K562 (cell line): ENCODE measurements around the gene COMMD10. TPM values are rescaled to one million over a fixed set of nuclear protein-coding genes. Genes with fewer than 3 reads are reported as not detected.

Experiments
- ATAC-seq: fragments of 200-7000 bp; cut with Tn5 transposase; 3 replicates; pipeline ENCODE4 v1.9.1; 2020; ENCODE audit warnings: moderate library complexity
- BruUV-seq: library from RNA; stranded (reverse); fragments of 400-500 nt; replicated peaks from 2 replicates; lab custom pipeline; 2021; lab: Mats Ljungman, UMichigan
- CTCF ChIA-PET: fragments of 300-600 bp; formaldehyde crosslinking; extraction: SDS; loops from one replicate; lab custom pipeline; 2021; ENCODE audit warnings: low intra/inter-chr PET ratio; lab: Yijun Ruan, JAX
- POLR2A ChIA-PET: fragments of 300-600, 350-650 bp; sonication (Branson Sonifier 250); formaldehyde crosslinking; extraction: SDS; loops from one replicate; lab custom pipeline; 2021; ENCODE audit warnings: antibody characterized with exemption, inconsistent platforms; lab: Yijun Ruan, JAX
- DNase-seq, 4 experiments: peaks; one replicate each; pipeline versions ENCODE4 v3.0.0 to v3.0.0-alpha.2; 2011 to 2018; ENCODE audit warnings: low spot score in 3 of 4, mixed read lengths in 3 of 4; ENCODE audit errors: extremely low read depth in 1 of 4
- FAIRE-seq: peaks from 2 replicates; lab custom pipeline; 2011; peaks lifted over from hg19 to GRCh38; lab: Jason Lieb, UNC
- H2AFZ ChIP-seq: 2 replicates; pipeline ENCODE4 v1.6.0; 2011; ENCODE audit warnings: low read depth, low read length, control low read depth, inconsistent platforms
- H3K27ac ChIP-seq: fragments of 200-600 bp; 3 replicates; pipeline ENCODE4 v1.8.0; 2011; ENCODE audit warnings: low read depth, mild to moderate bottlenecking, control low read depth, inconsistent platforms, low read length, moderate library complexity, mixed read lengths; ENCODE audit errors: extremely low read depth
- H3K27me3 ChIP-seq, 2 experiments: fragments of 300-600 bp in 1 of 2; 2 replicates in 1 of 2; 3 replicates in 1 of 2; pipeline versions ENCODE4 v1.6.0 to v1.8.0; 2011; ENCODE audit warnings: inconsistent platforms in 2 of 2, low read length in 2 of 2, mild to moderate bottlenecking in 1 of 2, mixed read lengths in 1 of 2, moderate library complexity in 1 of 2; ENCODE audit not compliant: control insufficient read depth in 2 of 2, insufficient read depth in 2 of 2
- H3K36me3 ChIP-seq: fragments of 300-600 bp; 3 replicates; pipeline ENCODE4 v1.8.0; 2011; ENCODE audit warnings: mild to moderate bottlenecking, low read length, inconsistent platforms; ENCODE audit not compliant: control insufficient read depth, insufficient read depth
- H3K4me1 ChIP-seq, 2 experiments: fragments of 200-600 bp in 1 of 2; replicated peaks in 1 of 2; 2 replicates in 1 of 2; 3 replicates in 1 of 2; pipeline versions ENCODE4 v1.5.1 to v1.8.0; 2011; ENCODE audit warnings: inconsistent platforms in 2 of 2, low read length in 2 of 2, mild to moderate bottlenecking in 1 of 2, mixed read lengths in 1 of 2, moderate library complexity in 1 of 2; ENCODE audit not compliant: control insufficient read depth in 2 of 2, insufficient read depth in 2 of 2
- H3K4me2 ChIP-seq: 2 replicates; pipeline ENCODE4 v1.6.1; 2011; ENCODE audit warnings: low read length, control low read depth, inconsistent platforms, mixed read lengths; ENCODE audit not compliant: insufficient read depth
- H3K4me3 ChIP-seq: fragments of 200-600 bp; sonication (generic), shearing (Covaris generic); 2 replicates; pipeline ENCODE4 v1.5.1; 2016; ENCODE audit warnings: control low read depth, inconsistent platforms
- H3K79me2 ChIP-seq: fragments of 200-600 bp; 3 replicates; pipeline ENCODE4 v1.8.0; 2011; ENCODE audit warnings: low read length, inconsistent platforms; ENCODE audit not compliant: control insufficient read depth, insufficient read depth
- H3K9ac ChIP-seq, 2 experiments: 2 replicates each; pipeline versions ENCODE4 v1.6.0 to v1.6.1; 2011; ENCODE audit warnings: low read depth in 2 of 2, low read length in 2 of 2, control low read depth in 1 of 2, inconsistent platforms in 1 of 2, mild to moderate bottlenecking in 1 of 2, mixed read lengths in 1 of 2; ENCODE audit not compliant: insufficient read depth in 1 of 2
- H3K9me1 ChIP-seq: one replicate; pipeline ENCODE4 v1.6.0; 2011; ENCODE audit warnings: inconsistent platforms, mild to moderate bottlenecking, low read length, moderate library complexity; ENCODE audit not compliant: control insufficient read depth, insufficient read depth
- H3K9me3 ChIP-seq: replicated peaks from 2 replicates; pipeline ENCODE4 v1.5.1; 2011; ENCODE audit warnings: low read depth, low read length, inconsistent platforms; ENCODE audit not compliant: control insufficient read depth, insufficient read depth
- H4K20me1 ChIP-seq: replicated peaks from 2 replicates; pipeline ENCODE4 v1.6.1; 2011; ENCODE audit warnings: low read length, inconsistent platforms, mixed read lengths; ENCODE audit not compliant: control insufficient read depth, insufficient read depth
- C11orf30 ChIP-seq: fragments of 450-650 bp; IDR thresholded peaks from 2 replicates; pipeline ENCODE4 v1.6.1; 2016; ENCODE audit warnings: low read depth, mild to moderate bottlenecking
- ETV5 ChIP-seq: sonication (generic); formaldehyde crosslinking; IDR thresholded peaks from 2 replicates; pipeline ENCODE4 v1.4.0; 2020; ENCODE audit warnings: low read depth, mild to moderate bottlenecking, missing genetic modification reagents
- FOXA1 ChIP-seq: fragments of 450-650 bp; IDR thresholded peaks from 2 replicates; pipeline ENCODE4 v1.6.1; 2016; ENCODE audit warnings: mild to moderate bottlenecking, borderline replicate concordance
- FOXM1 ChIP-seq, 2 experiments: fragments of 450-650 bp in 1 of 2; sonication (generic) in 1 of 2; formaldehyde crosslinking in 1 of 2; IDR thresholded peaks; 2 replicates each; pipeline versions ENCODE4 v1.6.1 to v1.9.0; 2017 to 2022; ENCODE audit warnings: low read depth in 2 of 2, mild to moderate bottlenecking in 2 of 2, missing genetic modification reagents in 1 of 2, moderate library complexity in 1 of 2
- HMG20B ChIP-seq: fragments of 250-450 bp; sonication (Bioruptor Pico); IDR thresholded peaks from 2 replicates; pipeline ENCODE4 v1.5.0; 2021; ENCODE audit warnings: mild to moderate bottlenecking
- ZNF316 ChIP-seq: fragments of 450-650 bp; IDR thresholded peaks from 2 replicates; pipeline ENCODE4 v1.6.1; 2016
- WGBS: fragments of 100-300 bp; shearing (Covaris generic); methylation state at CpG from one replicate; pipeline ENCODE4 v1.1.6; 2016; ENCODE audit warnings: low coverage, mixed read lengths; ENCODE audit not compliant: insufficient coverage; ENCODE audit errors: missing lambda C conversion rate; 5-methylcytosine and 5-hydroxymethylcytosine counted together
- in situ Hi-C: fragments of 300-500 bp; cut with MboI; formaldehyde crosslinking; loops from 4 replicates; pipeline ENCODE4 v1.15.0; 2018; ENCODE audit warnings: inconsistent platforms, mixed read lengths
- intact Hi-C: fragments of 100-400 bp; cut with micrococcal nuclease; formaldehyde crosslinking; loops from 2 replicates; pipeline ENCODE4 v1.14.2; 2022
- polyA plus RNA-seq, 8 experiments: library from polyadenylated mRNA; depleted of rRNA in 4 of 8; stranded (reverse) in 5 of 8; unstranded in 3 of 8; fragments of >200 nt; fragmentation: Nextera tagmentation in 2 of 8; fragmentation: Illumina TruSeq in 1 of 8; extraction: Ambion mirVana in 2 of 8; extraction: Trizol in 1 of 8; gene quantifications; 2 replicates each; pipeline versions ENCODE4 v1.2.1 to v1.2.3, GENCODE V29; 2011 to 2014; ENCODE audit warnings: inconsistent platforms in 1 of 8, missing spikeins in 1 of 8
- total RNA-seq, 7 experiments: library from RNA; depleted of rRNA in 6 of 7; stranded (reverse); fragments of >200 nt in 6 of 7; fragmentation: Illumina TruSeq in 2 of 7; extraction: Trizol in 2 of 7; gene quantifications; 2 replicates each; pipeline versions ENCODE4 v1.2.1 to v1.2.3, GENCODE V29; 2011 to 2021; ENCODE audit warnings: low replicate concordance in 1 of 7
- TF ChIP-seq, protein P1 (sequence below): fragments of 450-650 bp; IDR thresholded peaks from 2 replicates; pipeline ENCODE4 v1.6.1; 2017; ENCODE audit warnings: antibody characterized with exemption

Gene COMMD10
- total and polyA plus RNA-seq, 9 of the 15 experiments (the other 6 are each of a cell fraction or from before 2014, with no cell fraction given): 17.9 to 101 (median 28.0) TPM

- Histone ChIP-seq H3K27ac (no peak overlapping the region), H3K4me2 (no peak overlapping the region), H2AFZ (no peak overlapping the region), H3K9ac (no peak overlapping the region), H3K79me2 (no peaks in the 10 kb centered on the region), H4K20me1 (no peaks in the 10 kb centered on the region), H3K9me1 (no peaks in the 10 kb centered on the region), H3K27me3 (no peaks in the 10 kb centered on the region), H3K36me3 (no peaks in the 10 kb centered on the region), H3K4me1 (no peaks in the 10 kb centered on the region), H3K9me3 (no peaks in the 10 kb centered on the region), H3K4me3 (no peak overlapping the region)
- in situ Hi-C loops (no loop called here), intact Hi-C loops (no loop called here)
- CTCF ChIA-PET: no interaction called here
- no TSS peak for BruUV-seq
- DNase-seq (no peak), FAIRE-seq (no peak), ATAC-seq (no peak)
- TF ChIP-seq FOXA1 (no peak), HMG20B (CRISPR knock-in tag) (no peak), FOXM1 (IDR thresholded peaks at IDR 0.05; ENCODE audit: low read depth) (no peak), FOXM1 (CRISPR knock-in tag; IDR thresholded peaks at IDR 0.05; ENCODE audit: low read depth) (no peak), ETV5 (CRISPR knock-in tag) (no peak)
- WGBS: 57% methylated on average over 6 of the region's 6 CpGs
- POLR2A ChIA-PET: no interaction called here
Observed at GRCh38 chr5:116176121-116176520, 91.3 kb downstream of the COMMD10 start.

GRCh38 chr5:116178925-116179324 is 94.1 kb downstream of the COMMD10 start:
- Histone ChIP-seq H3K4me3 (no peak overlapping the region), H3K79me2 (no peaks in the 10 kb centered on the region), H3K27ac (no peak overlapping the region), H3K36me3 (no peaks in the 10 kb centered on the region), H3K27me3 (no peaks in the 10 kb centered on the region), H3K4me1 (no peaks in the 10 kb centered on the region), H3K9me1 (no peaks in the 10 kb centered on the region), H3K9me3 (no peaks in the 10 kb centered on the region), H2AFZ (no peak overlapping the region), H4K20me1 (no peaks in the 10 kb centered on the region), H3K4me2 (no peak overlapping the region), H3K9ac (no peak overlapping the region)
- intact Hi-C loops: no loop called here
- no peak for ATAC-seq
- WGBS: 43% methylated on average over 4 of the region's 4 CpGs
- CTCF ChIA-PET: no interaction called here
- POLR2A ChIA-PET: no interaction called here
- peak; percentile 59; the same call in 1 of the 2 replicates for TF ChIP-seq ZNF316
- peak; percentile 40 for TF ChIP-seq C11orf30
- TF ChIP-seq, protein P1, sequence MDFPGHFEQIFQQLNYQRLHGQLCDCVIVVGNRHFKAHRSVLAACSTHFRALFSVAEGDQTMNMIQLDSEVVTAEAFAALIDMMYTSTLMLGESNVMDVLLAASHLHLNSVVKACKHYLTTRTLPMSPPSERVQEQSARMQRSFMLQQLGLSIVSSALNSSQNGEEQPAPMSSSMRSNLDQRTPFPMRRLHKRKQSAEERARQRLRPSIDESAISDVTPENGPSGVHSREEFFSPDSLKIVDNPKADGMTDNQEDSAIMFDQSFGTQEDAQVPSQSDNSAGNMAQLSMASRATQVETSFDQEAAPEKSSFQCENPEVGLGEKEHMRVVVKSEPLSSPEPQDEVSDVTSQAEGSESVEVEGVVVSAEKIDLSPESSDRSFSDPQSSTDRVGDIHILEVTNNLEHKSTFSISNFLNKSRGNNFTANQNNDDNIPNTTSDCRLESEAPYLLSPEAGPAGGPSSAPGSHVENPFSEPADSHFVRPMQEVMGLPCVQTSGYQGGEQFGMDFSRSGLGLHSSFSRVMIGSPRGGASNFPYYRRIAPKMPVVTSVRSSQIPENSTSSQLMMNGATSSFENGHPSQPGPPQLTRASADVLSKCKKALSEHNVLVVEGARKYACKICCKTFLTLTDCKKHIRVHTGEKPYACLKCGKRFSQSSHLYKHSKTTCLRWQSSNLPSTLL: no peak
- in situ Hi-C loops: no loop called here
- peak; percentile 6 for FAIRE-seq
- DNase-seq: no peak
- no TSS peak for BruUV-seq
